ENCODE measurements around the gene FBN2. TPM values are rescaled to one million over a fixed set of nuclear protein-coding genes. Genes with fewer than 3 reads are reported as not detected.
A peak's percentile ranks its signal among the peaks of the same experiment; 100 is the strongest.
"Not testable (repeated sequence)": the region's sequence is repeated elsewhere in the genome, so short reads cannot be mapped to it uniquely, and the experiment has no call there.

Gene FBN2
- polyA plus RNA-seq, 1 donor from 2014 or later = not detected

GRCh38 chr5:128405159-128405558 lies 132.9 kb downstream of the FBN2 start:
- no peaks in the 10 kb centered on the region for H3K27me3 Mint-ChIP-seq
- no peak overlapping the region for H3K4me3 Mint-ChIP-seq
- H3K4me1 Mint-ChIP-seq = no peaks in the 10 kb centered on the region
- H3K9me3 Mint-ChIP-seq = peaks cover 0 to 3% (median 0%) of the 10 kb centered on the region in 3 donors
- H3K36me3 Mint-ChIP-seq = no peaks in the 10 kb centered on the region
- H3K27ac Mint-ChIP-seq = peak overlapping the region in 1 of 3 donors; percentile 48

DNA sequence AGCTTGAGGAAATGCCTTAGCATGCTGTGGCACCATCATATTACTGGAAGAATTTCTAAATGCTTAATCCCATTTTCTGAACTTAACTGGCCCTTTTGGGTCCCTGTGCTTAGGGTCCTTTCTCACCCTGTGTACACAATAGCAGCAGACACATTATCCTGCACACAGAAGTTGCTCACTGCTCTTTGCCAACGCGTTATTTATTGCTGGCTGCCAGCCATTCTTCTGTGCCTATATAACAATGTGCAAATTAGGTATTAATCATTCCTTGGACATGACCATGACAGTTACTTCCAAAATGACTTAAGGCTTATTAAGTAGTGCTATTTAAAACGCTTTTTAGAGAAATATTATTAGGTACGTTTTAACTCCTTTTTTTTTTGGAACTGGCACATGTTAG lies 134.7 kb downstream of the FBN2 start:
- no peak overlapping the region for H3K4me3 Mint-ChIP-seq
- no peaks in the 10 kb centered on the region for H3K4me1 Mint-ChIP-seq
- H3K9me3 Mint-ChIP-seq = peaks cover 0 to 4% (median 2%) of the 10 kb centered on the region in 3 donors
- no peaks in the 10 kb centered on the region for H3K27me3 Mint-ChIP-seq
- no peaks in the 10 kb centered on the region for H3K36me3 Mint-ChIP-seq
- no peak overlapping the region for H3K27ac Mint-ChIP-seq

- H3K27me3 Mint-ChIP-seq = no peaks in the 10 kb centered on the region
- no peaks in the 10 kb centered on the region for H3K4me1 Mint-ChIP-seq
- no peak overlapping the region for H3K4me3 Mint-ChIP-seq
- H3K27ac Mint-ChIP-seq = no peak overlapping the region
- H3K9me3 Mint-ChIP-seq = peaks cover 0 to 5% (median 2%) of the 10 kb centered on the region in 3 donors
- no peaks in the 10 kb centered on the region for H3K36me3 Mint-ChIP-seq
Observed at GRCh38 chr5:128402506-128402905, 135.5 kb downstream of the FBN2 start.

GRCh38 chr5:128400766-128401165 lies 137.3 kb downstream of the FBN2 start:
- not testable (repeated sequence) for H3K36me3 Mint-ChIP-seq, H3K9me3 Mint-ChIP-seq, H3K4me3 Mint-ChIP-seq, H3K27me3 Mint-ChIP-seq, H3K4me1 Mint-ChIP-seq, H3K27ac Mint-ChIP-seq

- no peak overlapping the region for H3K4me3 Mint-ChIP-seq
- H3K27ac Mint-ChIP-seq = no peak overlapping the region
- peaks cover 0 to 5% (median 2%) of the 10 kb centered on the region in 3 donors for H3K9me3 Mint-ChIP-seq
- H3K36me3 Mint-ChIP-seq = no peaks in the 10 kb centered on the region
- no peaks in the 10 kb centered on the region for H3K4me1 Mint-ChIP-seq
- H3K27me3 Mint-ChIP-seq = no peaks in the 10 kb centered on the region
Observed at GRCh38 chr5:128399111-128399510, 138.9 kb downstream of the FBN2 start.

DNA sequence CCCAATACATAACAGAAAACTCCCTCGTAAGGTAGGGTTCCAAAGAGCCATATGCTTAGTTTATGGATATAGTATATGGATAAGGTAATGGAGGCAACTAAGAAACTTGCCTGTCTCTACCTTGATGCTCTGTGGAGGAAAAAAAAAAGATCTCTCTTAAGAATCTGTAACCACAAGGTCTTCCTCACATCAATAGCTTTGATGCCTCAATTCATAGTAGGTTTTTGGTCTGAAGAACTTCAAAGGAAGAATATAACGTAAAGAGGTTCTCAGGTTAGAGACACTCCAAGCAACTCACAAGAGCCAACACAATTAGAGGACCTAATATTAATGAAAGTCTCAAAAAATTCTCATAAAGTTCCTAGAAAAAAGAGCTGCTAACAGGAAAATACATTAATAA lies 140.2 kb downstream of the FBN2 start:
- Mint-ChIP-seq H3K27ac (no peak overlapping the region), H3K36me3 (no peaks in the 10 kb centered on the region), H3K27me3 (no peaks in the 10 kb centered on the region), H3K4me1 (no peaks in the 10 kb centered on the region), H3K9me3 (peaks cover 0 to 5% (median 2%) of the 10 kb centered on the region in 3 donors), H3K4me3 (no peak overlapping the region)

DNA sequence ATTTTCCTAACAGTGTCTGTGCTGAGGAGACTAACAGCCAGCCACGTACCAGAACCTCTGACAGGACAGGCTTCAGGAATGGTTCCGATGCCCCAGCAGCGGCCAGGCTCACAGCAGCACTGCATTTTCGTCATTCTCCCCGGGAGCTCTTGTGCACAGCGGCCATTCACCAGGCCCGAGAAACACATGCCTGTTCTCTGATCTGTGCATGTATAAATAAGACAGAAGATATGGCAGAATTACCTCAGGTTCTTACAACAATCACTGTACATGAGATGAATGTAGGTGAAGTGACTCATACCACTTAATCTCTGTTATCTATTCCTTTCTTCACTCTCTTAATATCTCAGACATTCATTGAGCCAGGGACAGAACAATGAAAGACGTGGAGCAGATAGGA lies 143.0 kb downstream of the FBN2 start:
- H3K27ac Mint-ChIP-seq = no peak overlapping the region
- no peaks in the 10 kb centered on the region for H3K36me3 Mint-ChIP-seq
- H3K9me3 Mint-ChIP-seq = peaks cover 0 to 2% (median 2%) of the 10 kb centered on the region in 3 donors
- H3K4me1 Mint-ChIP-seq = no peaks in the 10 kb centered on the region
- no peaks in the 10 kb centered on the region for H3K27me3 Mint-ChIP-seq
- H3K4me3 Mint-ChIP-seq = no peak overlapping the region

GRCh38 chr5:128384068-128384467 lies 154.0 kb downstream of the FBN2 start:
- no peak overlapping the region for H3K4me3 Mint-ChIP-seq
- peaks cover 0 to 1% (median 0%) of the 10 kb centered on the region in 3 donors for H3K4me1 Mint-ChIP-seq
- no peaks in the 10 kb centered on the region for H3K27me3 Mint-ChIP-seq
- peaks cover 3% of the 10 kb centered on the region in 3 donors for H3K9me3 Mint-ChIP-seq
- no peaks in the 10 kb centered on the region for H3K36me3 Mint-ChIP-seq
- H3K27ac Mint-ChIP-seq = no peak overlapping the region

DNA sequence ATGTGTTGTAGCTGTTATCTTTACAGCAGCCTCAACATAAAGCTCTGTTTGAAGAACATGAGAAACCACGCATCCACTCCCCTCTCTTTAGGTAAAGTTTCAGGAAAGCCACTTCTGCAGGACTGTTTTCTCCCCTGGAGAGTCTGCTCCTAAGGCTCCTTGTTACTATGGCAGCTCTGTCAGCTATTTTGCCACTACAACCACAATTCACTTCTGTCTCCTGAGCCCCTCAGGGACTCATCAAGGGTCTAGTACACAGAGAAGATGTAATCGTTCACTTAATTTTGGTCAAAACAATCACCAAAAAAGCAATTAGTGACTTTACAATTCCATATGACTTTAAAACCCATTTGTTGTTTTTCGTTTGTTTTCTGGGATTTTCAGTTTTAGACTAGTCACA lies 157.7 kb downstream of the FBN2 start:
- Mint-ChIP-seq H3K36me3 (no peaks in the 10 kb centered on the region), H3K4me3 (no peak overlapping the region), H3K27me3 (no peaks in the 10 kb centered on the region), H3K4me1 (no peaks in the 10 kb centered on the region), H3K9me3 (peaks cover 0 to 3% (median 0%) of the 10 kb centered on the region in 3 donors), H3K27ac (no peak overlapping the region)

DNA sequence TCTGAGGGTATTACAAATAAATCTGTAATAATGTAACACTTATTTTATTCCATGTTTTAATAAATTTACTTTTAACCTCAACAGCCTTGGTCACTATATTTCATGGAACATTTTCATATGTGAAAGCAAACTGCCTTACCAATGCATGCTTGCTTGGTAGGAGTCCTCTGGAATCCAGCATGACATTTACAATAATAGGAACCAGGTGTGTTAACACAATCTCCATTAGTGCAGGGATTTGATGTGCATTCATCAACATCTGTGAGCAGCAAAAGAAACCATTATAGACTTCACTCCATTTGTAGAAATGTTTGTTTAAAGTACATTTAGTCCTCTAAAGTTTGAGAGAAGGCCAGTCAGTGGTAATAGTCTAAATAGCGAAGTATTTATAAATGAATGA lies 159.4 kb downstream of the FBN2 start:
- peaks cover 0 to 3% (median 0%) of the 10 kb centered on the region in 3 donors for H3K9me3 Mint-ChIP-seq
- no peaks in the 10 kb centered on the region for H3K4me1 Mint-ChIP-seq
- H3K36me3 Mint-ChIP-seq = no peaks in the 10 kb centered on the region
- H3K27me3 Mint-ChIP-seq = no peaks in the 10 kb centered on the region
- no peak overlapping the region for H3K4me3 Mint-ChIP-seq
- H3K27ac Mint-ChIP-seq = no peak overlapping the region

GRCh38 chr5:128378196-128378595 lies 159.8 kb downstream of the FBN2 start:
- Mint-ChIP-seq H3K36me3 (no peaks in the 10 kb centered on the region), H3K27me3 (no peaks in the 10 kb centered on the region)

DNA sequence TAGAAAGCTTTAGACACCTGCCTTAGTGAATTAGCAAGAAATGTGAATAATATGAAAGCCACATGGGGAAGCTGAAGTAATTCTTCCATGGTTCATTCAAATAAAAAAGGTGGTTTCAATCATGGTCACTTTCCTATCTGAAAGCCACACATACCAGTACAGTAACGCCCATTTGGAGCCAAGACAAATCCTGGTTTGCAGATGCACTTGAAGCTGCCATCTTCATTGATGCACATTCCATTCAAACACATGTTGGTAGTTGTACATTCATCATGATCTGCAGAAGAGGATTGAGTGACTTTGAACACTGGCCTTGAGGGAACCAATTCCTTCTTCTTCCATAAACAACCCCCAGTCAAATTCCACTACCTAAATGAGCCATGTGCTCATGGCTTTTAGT lies 161.5 kb downstream of the FBN2 start:
- Mint-ChIP-seq H3K27me3 (no peaks in the 10 kb centered on the region), H3K27ac (no peak overlapping the region), H3K36me3 (no peaks in the 10 kb centered on the region), H3K4me3 (no peak overlapping the region), H3K9me3 (no peaks in the 10 kb centered on the region), H3K4me1 (no peaks in the 10 kb centered on the region)

More at GRCh38 chr5:128378196-128378595, 159.8 kb downstream of the FBN2 start:
- no peaks in the 10 kb centered on the region for H3K4me1 Mint-ChIP-seq
- H3K9me3 Mint-ChIP-seq = peaks cover 0 to 3% (median 0%) of the 10 kb centered on the region in 3 donors
- no peak overlapping the region for H3K4me3 Mint-ChIP-seq
- H3K27ac Mint-ChIP-seq = no peak overlapping the region

GRCh38 chr5:128366147-128366546 lies 171.9 kb downstream of the FBN2 start:
- no peaks in the 10 kb centered on the region for H3K27me3 Mint-ChIP-seq
- no peak overlapping the region for H3K4me3 Mint-ChIP-seq
- no peaks in the 10 kb centered on the region for H3K9me3 Mint-ChIP-seq
- H3K4me1 Mint-ChIP-seq = no peaks in the 10 kb centered on the region
- H3K27ac Mint-ChIP-seq = no peak overlapping the region
- H3K36me3 Mint-ChIP-seq = no peaks in the 10 kb centered on the region

GRCh38 chr5:128362370-128362769 lies 175.7 kb downstream of the FBN2 start:
- H3K9me3 Mint-ChIP-seq = no peaks in the 10 kb centered on the region

DNA sequence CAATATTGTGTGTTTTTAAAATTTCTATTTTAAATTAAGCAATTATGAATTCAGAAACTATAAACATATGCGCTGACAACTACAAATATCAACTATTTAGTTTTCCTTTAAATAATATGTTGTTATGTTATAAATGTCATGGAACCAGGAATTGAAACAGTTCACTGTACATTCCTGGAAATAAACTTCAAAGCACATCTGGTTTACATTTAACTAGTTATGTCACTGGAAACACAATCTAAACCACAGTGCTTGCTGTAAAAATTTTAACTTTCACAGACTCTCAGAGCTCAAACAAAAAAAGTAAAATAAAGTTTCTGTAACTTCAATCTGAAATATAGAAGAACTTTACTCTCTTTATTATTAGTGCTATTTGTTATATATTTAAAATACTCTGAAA lies 179.2 kb downstream of the FBN2 start:
- H3K27me3 Mint-ChIP-seq = no peaks in the 10 kb centered on the region
- no peaks in the 10 kb centered on the region for H3K9me3 Mint-ChIP-seq
- H3K36me3 Mint-ChIP-seq = no peaks in the 10 kb centered on the region
- no peak overlapping the region for H3K4me3 Mint-ChIP-seq
- no peaks in the 10 kb centered on the region for H3K4me1 Mint-ChIP-seq
- H3K27ac Mint-ChIP-seq = no peak overlapping the region

More at GRCh38 chr5:128362370-128362769, 175.7 kb downstream of the FBN2 start:
- H3K27me3 Mint-ChIP-seq = no peaks in the 10 kb centered on the region
- no peaks in the 10 kb centered on the region for H3K4me1 Mint-ChIP-seq
- H3K4me3 Mint-ChIP-seq = no peak overlapping the region
- H3K27ac Mint-ChIP-seq = no peak overlapping the region
- no peaks in the 10 kb centered on the region for H3K36me3 Mint-ChIP-seq

GRCh38 chr5:128357226-128357625 lies 180.8 kb downstream of the FBN2 start:
- Mint-ChIP-seq H3K4me1 (no peaks in the 10 kb centered on the region), H3K36me3 (no peaks in the 10 kb centered on the region), H3K9me3 (no peaks in the 10 kb centered on the region), H3K4me3 (no peak overlapping the region), H3K27me3 (no peaks in the 10 kb centered on the region), H3K27ac (no peak overlapping the region)

- no peaks in the 10 kb centered on the region for H3K36me3 Mint-ChIP-seq
- H3K27ac Mint-ChIP-seq = no peak overlapping the region
- H3K27me3 Mint-ChIP-seq = no peaks in the 10 kb centered on the region
- H3K9me3 Mint-ChIP-seq = no peaks in the 10 kb centered on the region
- no peak overlapping the region for H3K4me3 Mint-ChIP-seq
- H3K4me1 Mint-ChIP-seq = no peaks in the 10 kb centered on the region
Observed at GRCh38 chr5:128355961-128356360, 182.1 kb downstream of the FBN2 start.
